ENCODE data around the gene NUDT3.
"Not testable (repeated sequence)": the region's sequence is repeated elsewhere in the genome, so short reads cannot be mapped to it uniquely, and the experiment has no call there.

The NUDT3 gene

DNA sequence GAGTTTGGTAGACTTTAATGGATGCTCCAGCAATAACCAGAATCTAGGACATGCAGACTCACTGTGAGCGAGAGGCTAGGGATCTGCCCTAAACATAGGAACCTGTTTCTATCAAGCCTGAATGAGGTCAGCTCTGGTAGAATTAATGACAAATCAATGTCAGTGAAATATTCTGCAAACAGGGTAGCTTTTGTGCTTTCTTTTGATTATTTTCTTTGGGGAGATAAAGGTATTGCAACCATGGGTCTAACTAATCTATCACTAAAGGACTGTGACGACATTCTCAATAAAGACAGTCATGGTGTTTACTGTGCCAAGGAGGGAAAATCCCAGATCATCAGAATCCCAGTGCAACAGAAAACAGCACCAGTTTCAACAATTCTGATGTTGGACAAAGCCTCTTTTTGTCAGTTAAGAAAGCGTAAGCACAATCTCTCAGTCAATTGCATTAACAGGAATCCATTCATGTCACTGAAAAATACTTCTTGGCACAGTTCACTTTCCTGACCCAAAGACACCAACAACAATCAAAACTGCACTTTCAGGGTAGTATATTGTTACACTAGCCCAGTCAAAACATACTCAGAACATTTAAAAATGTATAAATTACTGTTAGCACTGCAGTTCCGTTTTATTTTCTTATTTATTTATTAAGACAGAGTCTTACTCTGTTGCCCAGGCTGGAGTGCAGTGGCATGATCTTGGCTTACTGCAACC is 106.9 kb downstream of the NUDT3 start:
- no peak for DNase-seq (ENCODE audit: low read depth)

DNA sequence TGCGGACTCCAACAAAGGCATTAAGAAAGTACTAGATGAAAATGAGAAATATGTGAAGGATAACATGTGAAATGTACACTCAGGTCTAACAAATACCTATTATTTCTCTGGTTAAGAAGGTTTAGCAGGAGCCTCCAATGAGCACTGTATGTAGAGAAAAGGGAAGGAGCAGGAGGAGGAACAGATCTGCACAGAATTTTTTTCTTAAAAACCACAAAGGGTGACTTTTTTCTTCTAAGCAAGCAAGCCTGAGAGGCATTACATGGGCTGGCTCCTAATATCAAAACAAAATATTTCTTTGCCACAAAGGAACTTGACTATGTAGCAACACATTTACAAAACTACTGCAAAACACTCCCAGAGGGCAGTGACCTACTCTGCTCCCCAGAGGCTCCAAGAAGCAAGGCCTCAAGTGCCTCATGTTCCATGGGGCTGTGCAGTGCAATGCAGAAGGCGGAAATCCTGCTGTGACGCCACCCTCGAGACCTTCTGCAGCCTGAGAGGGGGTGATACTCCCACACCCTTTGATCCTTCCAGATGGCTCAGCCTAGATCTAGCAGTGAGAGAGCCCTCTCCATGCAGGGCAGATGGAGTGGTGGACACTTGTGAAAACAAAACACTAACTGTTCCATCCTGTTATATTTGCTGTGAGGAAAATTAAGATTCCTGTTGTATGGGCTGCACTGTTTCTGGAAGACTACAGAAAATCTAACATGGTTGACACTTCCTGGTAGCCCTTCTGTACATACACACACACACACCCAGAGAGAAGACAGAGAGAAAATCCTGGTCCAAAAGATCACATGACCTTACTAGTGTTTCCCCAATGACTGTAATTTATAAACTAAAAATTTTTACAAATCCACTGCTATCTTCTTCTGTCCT is 107.7 kb downstream of the NUDT3 start:
- DNase-seq (ENCODE audit: low read depth): no peak

DNA sequence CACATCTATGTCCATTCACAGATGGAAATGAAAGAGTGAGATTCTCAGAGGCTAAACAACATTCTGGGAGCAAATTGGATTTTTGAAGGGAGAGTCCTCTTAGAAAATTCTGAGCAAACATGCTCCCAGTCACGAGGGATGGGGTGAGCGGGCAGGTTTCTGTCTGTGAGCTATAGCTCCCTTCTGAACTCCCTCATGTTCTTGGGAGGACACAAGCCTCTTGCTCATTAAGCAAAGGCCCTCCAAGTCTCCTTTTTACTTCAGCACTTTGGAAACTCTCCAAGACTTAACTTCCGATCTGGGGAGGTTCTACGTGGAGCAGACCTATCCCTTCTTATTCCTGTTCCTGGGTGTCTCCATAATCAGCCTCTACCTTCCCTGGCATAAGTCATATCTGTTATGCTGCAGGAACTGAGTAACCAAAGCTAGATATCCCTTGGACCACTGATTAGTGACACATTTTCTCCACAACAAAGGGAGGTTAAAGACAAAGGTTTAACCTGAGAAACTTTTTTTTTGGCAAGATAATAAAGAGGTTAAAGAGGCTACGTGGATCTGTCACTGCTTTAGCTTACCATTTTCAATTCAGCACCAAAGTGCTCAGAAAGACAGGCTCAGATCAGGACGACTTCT is 110.7 kb downstream of the NUDT3 start:
- DNase-seq (ENCODE audit: low read depth): no peak

DNA sequence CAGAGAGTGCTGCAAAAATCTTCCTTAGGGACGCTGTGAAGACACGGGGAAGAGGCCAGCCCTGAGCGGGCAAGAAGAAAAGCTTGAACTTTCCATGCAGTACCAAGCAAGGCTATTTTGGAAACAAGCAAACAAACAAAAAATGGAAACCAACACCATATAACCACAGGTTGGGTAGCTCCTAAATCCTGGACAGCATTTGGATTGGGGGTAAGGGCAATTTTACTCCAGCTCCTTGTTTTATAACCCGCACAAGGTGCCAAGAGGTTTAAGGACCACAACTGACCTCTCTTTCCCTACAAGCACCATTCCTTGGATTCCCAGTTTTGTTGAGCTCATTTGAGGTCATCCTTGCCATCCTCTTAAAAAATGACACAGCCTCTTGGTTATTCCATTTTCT is 112.3 kb downstream of the NUDT3 start:
- no peak for DNase-seq (ENCODE audit: low read depth)

DNA sequence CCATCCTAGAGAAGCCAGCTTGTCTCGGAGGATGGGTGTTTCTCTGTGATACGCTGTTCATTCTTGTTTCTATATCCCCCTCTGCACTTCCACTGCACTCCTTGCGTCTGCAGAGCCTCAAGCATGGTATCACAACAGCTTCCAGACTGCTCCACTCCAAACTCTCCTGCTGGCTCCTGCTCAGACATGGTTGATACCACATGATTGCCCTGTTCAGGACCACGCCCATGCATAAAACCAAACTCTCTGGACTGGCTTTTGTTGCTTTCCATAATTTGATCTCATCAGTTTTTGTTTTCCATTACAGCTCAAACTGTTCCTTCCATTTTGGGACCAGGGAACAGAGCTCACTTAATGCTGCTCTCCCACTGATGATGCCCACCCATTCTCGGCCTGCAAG is 113.6 kb downstream of the NUDT3 start:
- DNase-seq (ENCODE audit: low read depth): no peak

DNA sequence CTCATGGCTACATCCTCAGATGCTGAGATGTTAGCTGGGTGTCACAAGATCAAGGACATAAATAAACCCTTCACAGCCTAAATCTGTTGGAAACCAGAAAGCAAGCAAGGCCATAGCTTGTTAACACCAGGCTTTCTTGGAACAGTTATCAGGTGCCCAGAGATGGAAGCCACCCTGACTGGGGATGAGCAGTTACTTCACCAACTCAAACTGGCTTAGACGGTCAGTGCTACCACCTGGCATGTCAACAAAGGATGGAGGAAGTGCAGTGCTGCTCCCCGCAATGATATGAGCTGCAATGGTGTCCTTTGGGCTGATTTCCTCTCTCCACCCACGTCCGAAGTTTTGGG is 114.7 kb downstream of the NUDT3 start:
- DNase-seq (ENCODE audit: low read depth): no peak

DNA sequence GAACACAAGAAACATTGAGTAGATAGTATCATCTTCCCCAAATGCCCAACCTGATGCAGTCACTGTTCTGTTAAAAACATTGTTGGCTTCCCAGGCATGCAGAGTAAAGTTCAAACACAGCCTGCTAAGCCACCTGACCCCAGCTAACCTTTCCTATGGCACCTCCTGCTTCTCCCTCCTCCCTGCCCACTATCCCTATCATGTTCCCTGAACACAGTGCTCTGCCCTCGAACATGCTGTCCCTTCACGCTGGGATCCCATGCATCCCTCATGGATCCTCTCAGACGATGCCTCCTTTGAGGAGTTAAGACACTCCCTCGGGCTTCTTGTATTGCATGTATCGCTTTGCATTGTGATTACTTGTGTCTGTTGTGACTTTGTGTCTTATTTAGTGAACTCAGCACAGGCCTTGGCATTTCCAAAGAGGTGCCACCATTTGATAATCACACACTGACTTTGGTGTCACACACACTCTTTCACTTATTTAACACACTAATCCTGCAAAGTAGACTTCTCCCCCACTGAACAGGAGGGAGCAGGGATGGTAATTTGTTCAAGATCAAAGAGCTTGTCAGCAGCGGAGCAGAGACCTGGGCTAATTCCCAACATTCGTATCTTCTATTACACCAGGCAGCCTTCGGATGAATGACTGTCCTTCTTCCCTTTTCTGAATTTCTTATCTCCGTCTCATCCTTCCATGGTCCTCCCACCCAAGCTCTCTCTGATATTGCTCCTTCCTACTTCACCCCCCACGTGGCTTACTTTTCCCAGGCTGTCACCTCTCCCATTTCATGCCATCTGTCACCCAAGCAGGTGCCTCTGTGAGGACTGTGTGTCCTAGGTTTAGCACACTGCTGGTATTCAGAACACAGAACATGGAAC is 115.3 kb downstream of the NUDT3 start:
- DNase-seq (ENCODE audit: low read depth): no peak

DNA sequence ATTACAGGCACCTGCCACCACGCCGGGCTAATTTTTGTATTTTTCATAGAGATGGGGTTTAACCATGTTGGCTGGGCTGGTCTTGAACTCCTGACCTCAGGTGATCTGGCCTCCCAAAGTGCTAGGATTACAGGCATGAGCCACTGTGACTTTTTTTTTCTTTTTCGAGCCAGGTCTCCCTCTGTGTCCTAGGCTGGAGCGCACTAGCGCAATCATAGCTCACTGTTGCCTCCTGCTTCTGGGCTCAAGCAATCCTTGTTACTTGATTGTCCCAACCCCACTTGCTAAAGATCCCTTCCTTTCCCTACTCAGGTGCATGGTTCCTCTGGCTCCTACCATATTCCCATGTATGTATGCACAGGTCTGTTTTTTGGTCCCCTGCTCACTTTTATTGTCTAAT is 116.3 kb downstream of the NUDT3 start:
- DNase-seq (ENCODE audit: low read depth): no peak

DNA sequence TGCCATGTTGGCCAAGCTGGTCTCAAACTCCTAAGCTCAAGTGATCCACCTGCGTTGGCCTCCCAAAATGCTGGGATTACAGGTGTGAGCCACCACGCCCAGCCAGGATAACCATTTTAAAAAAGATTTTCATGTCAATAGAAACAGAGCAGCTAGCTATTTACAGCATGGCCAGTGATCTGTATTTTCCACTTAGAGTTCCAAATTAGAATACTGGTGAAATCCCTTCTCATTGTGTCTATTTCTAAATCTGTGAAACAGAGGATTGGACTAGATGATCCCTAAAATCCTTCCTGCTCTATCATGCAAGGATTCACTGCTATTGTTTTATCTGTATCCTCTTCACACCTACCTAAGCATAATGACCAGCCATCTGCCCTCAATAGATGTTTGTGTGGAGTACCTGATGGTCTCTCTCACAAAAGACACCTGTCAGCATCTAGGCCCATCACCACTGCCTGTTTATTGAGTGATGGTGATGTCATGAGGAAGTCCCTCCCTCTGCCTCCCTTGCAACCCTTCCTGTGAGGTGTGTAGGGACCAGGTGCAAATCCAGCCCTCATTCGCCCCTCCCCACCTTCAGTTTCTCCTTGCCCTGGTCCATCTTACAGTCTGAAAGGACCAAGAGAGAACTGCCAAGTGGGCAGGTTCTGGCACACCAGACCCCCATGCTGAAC is 117.2 kb downstream of the NUDT3 start:
- no peak for DNase-seq (ENCODE audit: low read depth)

DNA sequence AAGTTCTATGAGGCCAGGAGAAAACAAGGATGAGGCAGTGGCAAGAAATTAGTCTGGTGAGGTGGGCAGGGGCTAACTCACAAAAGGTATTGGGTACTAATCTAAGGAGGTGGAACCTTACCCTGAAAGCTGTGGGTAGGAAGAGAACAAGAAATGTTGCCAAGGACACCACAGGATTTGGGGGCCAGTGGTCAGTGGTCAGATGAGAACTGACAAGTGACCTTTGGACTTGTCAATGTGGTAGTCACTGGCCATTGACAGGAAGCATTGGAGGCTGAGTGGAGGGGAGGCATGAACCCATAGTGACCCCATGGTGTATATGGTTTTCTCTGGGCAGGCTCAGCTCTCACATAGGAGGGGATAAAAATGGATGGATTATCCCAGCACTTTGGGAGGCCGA is 118.3 kb downstream of the NUDT3 start:
- DNase-seq (ENCODE audit: low read depth): no peak

DNA sequence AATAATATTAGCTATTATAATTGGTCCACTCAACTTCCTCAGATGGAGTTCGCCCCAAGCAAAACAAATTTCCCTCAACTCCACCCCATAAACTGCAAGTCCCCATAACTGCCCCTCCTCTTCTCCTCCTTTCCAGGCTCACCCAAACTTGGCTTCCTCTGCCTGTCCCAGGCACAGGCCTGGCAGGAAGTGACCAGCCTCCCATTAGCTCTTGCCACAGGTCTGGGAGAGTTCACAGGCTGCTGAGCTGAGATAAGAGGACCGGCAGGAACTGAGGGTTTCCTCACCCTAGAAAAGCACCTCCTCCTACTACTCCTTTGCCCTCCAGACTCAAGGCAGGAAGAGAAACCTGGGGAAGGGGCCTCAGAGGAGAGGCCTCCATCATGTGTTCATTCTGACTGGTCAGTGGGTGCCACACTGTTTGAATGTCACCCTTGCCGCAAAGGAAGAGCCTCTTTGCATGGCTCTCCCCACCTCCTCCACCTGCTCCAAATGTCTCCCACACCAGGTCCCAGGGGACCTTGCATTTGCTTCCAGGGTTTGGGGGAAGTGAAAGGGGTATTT is 119.1 kb downstream of the NUDT3 start:
- DNase-seq (ENCODE audit: low read depth): no peak

DNA sequence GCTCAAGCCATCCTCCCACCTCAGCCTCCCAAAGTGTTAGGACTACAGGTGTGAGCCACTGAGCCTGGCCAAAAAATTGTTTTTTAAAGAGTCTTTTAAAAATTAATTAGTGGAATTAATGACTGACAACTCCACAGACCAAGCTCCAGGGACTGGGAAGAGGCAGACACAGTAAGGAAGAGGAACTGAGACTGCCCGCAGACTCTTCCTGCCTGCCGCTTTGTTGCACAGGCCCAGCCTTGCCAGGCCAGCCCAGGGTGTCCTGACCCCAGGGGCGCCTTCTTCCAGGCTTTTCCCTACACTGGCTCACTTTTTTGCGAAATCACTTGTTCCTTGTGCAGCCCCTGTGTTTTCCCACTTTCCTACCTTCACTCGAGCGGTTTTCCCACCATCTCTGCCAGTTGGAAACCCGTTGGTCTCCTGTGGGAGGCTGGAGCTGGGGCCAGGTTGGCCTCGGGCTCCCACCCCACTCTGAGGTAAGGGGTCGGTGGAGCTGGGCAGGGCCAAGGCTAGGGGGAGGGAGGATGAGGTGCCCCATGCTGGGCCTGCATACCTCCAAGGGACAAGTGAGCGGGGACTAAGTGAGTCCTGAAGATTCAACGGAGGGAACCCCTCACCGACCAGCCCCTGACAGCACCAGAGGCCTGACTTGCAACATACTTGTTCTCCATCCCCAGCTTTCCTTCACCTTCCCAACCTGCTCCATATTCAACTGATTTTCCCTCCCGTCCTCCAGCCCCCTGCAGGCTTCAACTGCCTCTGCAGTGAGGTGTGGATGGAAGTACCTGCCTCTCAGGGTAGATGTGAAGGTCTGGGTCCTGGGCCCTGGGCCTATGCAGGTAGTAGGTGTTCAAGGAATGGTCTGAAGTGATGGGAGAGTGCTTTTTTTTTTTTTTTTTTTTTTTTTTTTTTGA is 120.2 kb downstream of the NUDT3 start:
- no peak for DNase-seq (ENCODE audit: low read depth)

DNA sequence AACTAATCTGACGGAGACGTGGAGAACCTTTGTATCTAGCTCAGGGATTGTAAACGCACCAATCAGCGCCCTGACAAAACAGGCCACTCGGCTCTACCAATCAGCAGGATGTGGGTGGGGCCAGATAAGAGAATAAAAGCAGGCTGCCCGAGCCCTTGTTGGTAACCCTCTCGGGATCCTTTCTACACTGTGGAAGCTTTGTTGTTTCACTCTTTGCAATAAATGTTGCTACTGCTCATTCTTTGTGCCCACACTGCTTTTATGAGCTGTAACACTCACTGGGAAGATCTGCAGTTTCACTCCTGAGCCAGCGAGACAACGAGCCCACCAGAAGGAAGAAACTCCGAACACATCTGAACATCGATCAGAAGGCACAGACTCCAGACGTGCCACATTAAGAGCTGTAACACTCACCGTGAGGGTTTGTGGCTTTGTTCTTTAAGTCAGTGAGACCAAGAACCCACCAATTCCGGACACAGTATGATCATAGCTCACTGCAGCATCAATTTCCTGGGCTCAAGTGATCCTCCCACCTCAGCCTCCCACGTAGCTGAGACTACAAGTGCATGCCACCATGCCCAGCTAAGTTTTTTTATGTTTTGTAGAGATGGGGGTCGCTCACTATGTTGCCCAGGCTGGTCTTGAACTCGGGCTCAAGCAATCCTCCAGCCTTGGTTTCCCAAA is 122.7 kb downstream of the NUDT3 start:
- not testable (repeated sequence) for DNase-seq (ENCODE audit: low read depth)

DNA sequence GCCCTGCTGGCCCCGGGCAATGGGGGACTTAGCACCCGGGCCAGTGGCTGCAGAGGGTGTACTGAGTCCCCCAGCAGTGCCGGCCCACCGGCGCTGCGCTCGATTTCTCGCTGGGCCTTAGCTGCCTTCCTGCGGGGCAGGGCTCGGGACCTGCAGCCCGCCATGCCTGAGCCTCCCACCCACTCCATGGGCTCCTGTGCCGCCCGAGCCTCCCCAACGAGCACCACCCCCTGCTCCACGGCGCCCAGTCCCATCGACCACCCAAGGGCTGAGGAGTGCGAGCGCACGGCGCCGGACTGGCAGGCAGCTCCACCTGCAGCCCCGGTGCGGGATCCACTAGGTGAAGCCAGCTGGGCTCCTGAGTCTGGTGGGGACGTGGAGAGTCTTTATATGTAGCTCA is 123.3 kb downstream of the NUDT3 start:
- not testable (repeated sequence) for DNase-seq (ENCODE audit: low read depth)

DNA sequence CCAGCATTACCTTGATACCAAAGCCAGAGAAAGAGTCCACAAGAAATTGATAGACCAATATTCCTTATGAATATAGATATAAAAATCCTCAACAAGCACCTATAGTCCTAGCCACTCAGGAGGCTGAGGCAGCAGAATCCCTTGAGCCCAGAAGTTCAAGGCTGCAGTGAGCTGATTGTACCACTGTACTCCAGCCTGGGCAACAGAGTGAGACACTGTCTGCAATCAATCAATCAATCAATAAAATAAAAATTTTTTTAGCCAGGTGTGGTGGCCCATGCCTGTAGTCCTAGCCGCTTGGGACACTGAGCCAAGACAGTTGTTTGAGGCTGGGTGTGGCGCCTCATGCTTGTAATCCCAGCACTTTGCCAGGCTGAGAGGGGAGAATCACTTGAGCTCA is 124.7 kb downstream of the NUDT3 start:
- DNase-seq (ENCODE audit: low read depth): no peak

DNA sequence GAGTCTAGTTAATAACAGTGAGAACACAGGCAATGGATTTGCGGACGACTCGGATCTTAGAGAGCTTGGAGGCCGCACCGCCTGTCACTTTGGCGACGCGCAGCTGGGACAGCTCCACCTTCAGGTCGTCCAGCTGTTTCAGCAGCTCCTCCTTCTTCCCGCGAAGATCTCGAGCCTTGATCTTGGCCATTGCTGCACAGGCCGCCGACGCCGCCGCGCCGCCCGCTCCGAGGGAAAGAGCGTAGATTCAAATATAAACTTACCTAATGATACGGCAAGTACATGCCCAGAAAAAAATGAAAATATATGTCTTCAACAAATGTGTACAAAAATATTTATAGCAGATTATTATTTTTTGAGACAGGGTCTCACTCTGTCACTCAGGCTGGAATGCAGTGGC is 129.0 kb downstream of the NUDT3 start:
- not testable (repeated sequence) for DNase-seq (ENCODE audit: low read depth)

DNA sequence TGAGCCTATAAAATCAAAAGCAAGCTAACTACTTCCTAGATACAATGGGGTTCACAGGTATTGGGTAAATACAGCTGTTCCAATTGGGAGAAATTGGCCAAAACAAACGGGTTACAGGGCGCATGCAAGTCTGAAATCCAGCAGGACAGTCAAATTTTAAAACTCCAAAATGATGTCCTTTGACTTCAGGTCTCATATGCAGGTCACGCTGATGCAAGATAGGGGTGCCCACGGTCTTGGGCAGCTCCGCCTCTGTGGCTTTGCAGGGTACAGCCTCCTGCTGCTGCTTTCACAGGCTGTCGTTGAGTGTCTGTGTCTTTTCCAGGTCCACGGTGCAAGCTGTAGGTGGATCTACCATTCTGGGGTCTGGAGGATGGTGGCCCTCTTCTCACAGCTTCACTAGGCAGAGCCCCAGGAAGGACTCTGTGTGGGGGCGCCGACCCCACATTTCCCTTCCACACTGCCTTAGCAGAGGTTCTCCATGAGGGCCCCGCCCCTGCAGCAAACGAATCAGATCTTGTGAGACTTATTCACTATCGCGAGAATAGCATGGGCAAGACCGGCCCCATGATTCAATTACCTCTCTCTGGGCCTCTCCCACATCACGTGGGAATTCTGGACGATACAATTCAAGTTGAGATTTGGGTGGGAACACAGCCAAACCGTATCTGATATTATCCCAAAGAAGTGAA is 131.7 kb downstream of the NUDT3 start:
- no peak for DNase-seq (ENCODE audit: low read depth)

DNA sequence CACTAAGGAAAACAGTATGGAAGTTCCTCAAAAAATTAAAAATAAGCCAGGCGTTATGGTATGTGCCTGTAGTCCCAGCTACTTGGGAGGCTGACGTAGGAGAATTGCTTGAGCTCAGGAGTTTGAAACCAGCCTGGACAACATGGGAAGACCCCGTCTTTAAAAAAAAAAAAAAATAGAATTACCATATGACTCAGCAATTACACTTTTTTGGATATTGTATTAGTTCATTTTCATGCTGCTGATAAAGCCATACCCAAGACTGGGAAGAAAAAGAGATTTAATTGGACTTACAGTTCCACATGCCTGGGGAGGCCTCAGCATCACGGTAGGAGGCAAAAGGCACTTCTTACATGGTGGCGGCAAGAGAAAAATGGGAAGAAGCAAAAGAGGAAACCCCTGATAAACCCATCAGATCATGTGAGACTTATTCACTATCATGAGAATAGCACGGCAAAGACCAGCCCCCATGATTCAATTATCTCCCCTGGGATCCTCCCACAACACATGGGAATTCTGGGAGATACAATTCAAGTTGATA is 132.9 kb downstream of the NUDT3 start:
- DNase-seq (ENCODE audit: low read depth): no peak

DNA sequence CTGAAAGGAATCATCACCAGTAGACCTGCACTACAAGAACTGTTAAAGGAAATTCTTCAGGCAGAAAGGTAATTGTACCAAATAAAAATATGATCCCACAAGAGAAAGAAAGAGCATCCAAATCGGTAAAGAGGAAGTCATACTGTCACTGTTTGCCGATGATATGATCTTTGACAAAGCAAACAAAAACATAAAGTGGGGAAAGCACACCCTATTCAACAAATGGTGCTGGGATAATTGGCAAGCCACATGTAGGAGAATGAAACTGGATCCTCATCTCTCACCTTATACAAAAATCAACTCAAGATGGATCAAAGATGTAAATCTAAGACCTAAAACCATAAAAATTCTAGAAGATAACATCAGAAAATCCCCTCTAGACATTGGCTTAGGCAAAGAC is 140.1 kb downstream of the NUDT3 start:
- DNase-seq (ENCODE audit: low read depth): not testable (repeated sequence)
